WI38 (cell line): ENCODE results near the gene EVA1C.
"Not testable (repeated sequence)": the region's sequence is repeated elsewhere in the genome, so short reads cannot be mapped to it uniquely, and the experiment has no call there.

ENCODE experiments used
- H3K4me3 ChIP-seq: 2 replicates; pipeline ENCODE4 v1.5.1; 2011; ENCODE audit warnings: low read depth, mild to moderate bottlenecking, control low read depth, low read length
- CTCF ChIP-seq: IDR thresholded peaks from 2 replicates; pipeline ENCODE4 v1.5.1; 2012; ENCODE audit warnings: low read depth, mild to moderate bottlenecking, control low read depth, low read length

The EVA1C gene

GRCh38 chr21:32459972-32460371 is 47.5 kb downstream of the EVA1C start:
- H3K4me3 ChIP-seq = no peak overlapping the region
- TF ChIP-seq CTCF = no peak

DNA sequence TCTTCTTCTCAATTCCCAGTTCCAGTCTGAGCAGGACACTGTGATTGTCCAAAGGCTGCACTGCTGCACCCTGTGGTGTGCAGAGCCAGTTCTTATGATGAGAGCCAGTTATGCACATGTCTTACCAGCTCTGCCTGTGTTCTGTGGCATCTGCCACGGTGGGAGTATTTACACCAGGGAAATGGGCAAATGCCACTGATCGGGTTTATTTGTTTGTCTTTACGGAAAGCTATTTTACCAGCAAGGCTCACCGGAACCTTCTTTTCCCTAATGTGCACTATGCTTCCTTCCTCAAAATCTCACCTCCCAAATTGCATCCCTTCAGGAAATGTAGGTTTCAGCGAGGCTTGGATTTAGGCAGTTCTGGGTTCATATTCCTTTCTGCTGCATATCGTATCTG is 49.0 kb downstream of the EVA1C start:
- no peak for TF ChIP-seq CTCF
- no peak overlapping the region for H3K4me3 ChIP-seq

GRCh38 chr21:32462564-32462963 is 50.1 kb downstream of the EVA1C start:
- not testable (repeated sequence) for H3K4me3 ChIP-seq

GRCh38 chr21:32463367-32463766 is 50.9 kb downstream of the EVA1C start:
- H3K4me3 ChIP-seq = no peak overlapping the region
- no peak for TF ChIP-seq CTCF

DNA sequence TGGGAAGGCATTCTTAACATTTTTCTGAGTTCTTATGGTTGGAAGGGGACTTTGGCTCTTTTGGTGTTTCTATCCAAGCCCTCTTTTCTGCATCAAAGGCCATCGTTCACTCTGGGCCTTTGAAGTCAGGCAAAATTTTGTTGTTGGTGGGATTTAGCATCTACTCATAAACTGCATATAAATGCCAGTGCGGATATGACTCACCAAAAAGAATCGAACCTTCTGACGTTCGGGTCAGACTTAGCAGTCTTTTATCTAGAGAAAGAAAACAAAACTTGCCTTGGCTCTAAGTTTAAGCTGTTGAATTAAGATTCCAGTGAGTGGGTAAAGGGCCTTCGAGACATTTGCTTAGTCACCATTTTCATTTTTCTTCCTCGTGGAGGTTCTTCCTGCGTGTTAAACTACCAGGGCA is 51.4 kb downstream of the EVA1C start:
- H3K4me3 ChIP-seq = no peak overlapping the region
- no peak for TF ChIP-seq CTCF

- no peak overlapping the region for H3K4me3 ChIP-seq
- no peak for TF ChIP-seq CTCF
Observed at GRCh38 chr21:32467291-32467690, 54.8 kb downstream of the EVA1C start.

DNA sequence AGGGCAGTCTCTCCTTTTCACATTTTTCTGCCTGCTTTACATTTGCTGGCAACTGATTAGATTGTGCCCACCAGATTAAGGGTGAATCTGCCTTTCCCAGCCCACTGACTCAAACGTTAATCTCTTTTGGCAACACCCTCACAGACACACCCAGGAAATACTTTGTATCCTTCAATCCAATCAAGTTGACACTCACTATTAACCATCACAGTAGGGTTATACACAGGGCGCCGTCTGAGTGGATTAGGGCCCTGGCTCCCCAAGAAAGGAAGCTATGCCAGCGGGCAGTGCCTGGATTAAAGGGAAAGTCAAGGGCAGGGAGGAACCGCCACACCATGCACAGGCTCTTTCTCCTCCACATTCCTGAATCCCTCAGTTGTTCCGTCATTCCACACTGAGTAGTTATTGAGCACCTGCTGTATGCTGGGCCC is 56.2 kb downstream of the EVA1C start:
- TF ChIP-seq CTCF = no peak
- H3K4me3 ChIP-seq = no peak overlapping the region

- no peak overlapping the region for H3K4me3 ChIP-seq
- TF ChIP-seq CTCF = no peak
Observed at GRCh38 chr21:32469628-32470027, 57.1 kb downstream of the EVA1C start.
